Spleen (tissue), 13 donors: ENCODE data around the gene AKAP12. TPM values are rescaled to one million over a fixed set of nuclear protein-coding genes. Genes with fewer than 3 reads are reported as not detected.

ENCODE experiments used
- DNase-seq: peaks from one replicate; pipeline ENCODE4 v3.0.0-alpha.2; 2020
- H3K27ac ChIP-seq, 8 donors: fragments of 200-600 bp; sonication (generic) in 7 of 8; 1 replicate in 4 of 8; 2 replicates in 4 of 8; pipeline versions ENCODE4 v1.5.0 to v1.8.0; 2016 to 2021; ENCODE audit warnings: inconsistent platforms in 4 of 8, mild to moderate bottlenecking in 4 of 8, moderate library complexity in 1 of 8
- H3K27me3 ChIP-seq, 7 donors: fragments of 200-600 bp; sonication (generic) in 6 of 7; replicated peaks in 1 of 7; 1 replicate in 4 of 7; 2 replicates in 3 of 7; pipeline versions ENCODE4 v1.5.0 to v1.8.0; 2016 to 2021; ENCODE audit warnings: inconsistent platforms in 3 of 7, mild to moderate bottlenecking in 1 of 7
- H3K36me3 ChIP-seq, 6 donors: fragments of 200-600 bp; sonication (generic) in 5 of 6; 1 replicate in 4 of 6; 2 replicates in 2 of 6; pipeline versions ENCODE4 v1.5.0 to v1.8.0; 2016 to 2021; ENCODE audit warnings: inconsistent platforms in 2 of 6
- H3K4me1 ChIP-seq, 6 donors: fragments of 200-600 bp; sonication (generic) in 5 of 6; 1 replicate in 3 of 6; 2 replicates in 3 of 6; pipeline versions ENCODE4 v1.5.0 to v1.8.0; 2016 to 2021; ENCODE audit warnings: inconsistent platforms in 3 of 6
- H3K4me3 ChIP-seq, 8 donors: fragments of 200-600 bp; sonication (generic) in 7 of 8; 1 replicate in 4 of 8; 2 replicates in 4 of 8; pipeline versions ENCODE4 v1.5.0 to v1.8.0; 2016 to 2021; ENCODE audit warnings: inconsistent platforms in 4 of 8, mild to moderate bottlenecking in 4 of 8, moderate library complexity in 2 of 8
- H3K9me3 ChIP-seq, 8 donors: fragments of 200-600 bp; sonication (generic) in 7 of 8; 1 replicate in 4 of 8; 2 replicates in 4 of 8; pipeline versions ENCODE4 v1.5.0 to v1.8.0; 2016 to 2021; ENCODE audit warnings: inconsistent platforms in 4 of 8
- CTCF ChIP-seq, 11 experiments: fragments of 200-600 bp in 7 of 11; fragments of 450-650 bp in 4 of 11; sonication (generic) in 4 of 11; IDR thresholded peaks in 8 of 11; conservative IDR thresholded peaks in 3 of 11; 1 replicate in 7 of 11; 2 replicates in 4 of 11; pipeline versions ENCODE4 v1.4.0 to v1.8.0; 2016 to 2021; ENCODE audit warnings: antibody characterized with exemption in 11 of 11, inconsistent platforms in 4 of 11, mild to moderate bottlenecking in 1 of 11
- POLR2A ChIP-seq, 3 donors: fragments of 450-650 bp; IDR thresholded peaks; one replicate each; pipeline ENCODE4 v1.5.1; 2017; ENCODE audit warnings: antibody characterized with exemption in 3 of 3, mild to moderate bottlenecking in 1 of 3
- POLR2AphosphoS5 ChIP-seq, 3 donors: sonication (generic); formaldehyde crosslinking; IDR thresholded peaks; one replicate each; pipeline ENCODE4 v1.5.1; 2017; ENCODE audit warnings: antibody characterized with exemption in 3 of 3
- WGBS, 5 donors: extraction: QIAGEN DNeasy Blood & Tissue Kit in 3 of 5; methylation state at CpG; one replicate each; pipeline versions ENCODE4 v1.1.5 to v1.1.7; 2013 to 2018; 5-methylcytosine and 5-hydroxymethylcytosine counted together
- intact Hi-C: fragments of 100-400 bp; cut with DNase I; formaldehyde crosslinking; loops from one replicate; pipeline ENCODE4 v1.15.0; 2023; ENCODE audit warnings: low total_unique reads
- long read RNA-seq, 2 donors: transcript quantifications; one replicate each; lab custom pipeline, GENCODE V29; 2026
- polyA plus RNA-seq, 3 donors: library from polyadenylated mRNA; stranded (reverse); fragments of 200-250 nt; gene quantifications; one replicate each; pipeline ENCODE4 v1.2.1, GENCODE V29; 2013
- total RNA-seq, 7 donors: library from RNA; depleted of rRNA in 3 of 7; stranded (reverse); fragments of >200 nt in 3 of 7; fragmentation: NEBNext Ultra II Directional in 4 of 7; extraction: Animal tissue kit (Norgen Biotek cat#: 25700) in 4 of 7; gene quantifications; one replicate each; pipeline versions ENCODE4 v1.1.0 to v1.2.1, GENCODE V29; 2016 to 2021
- donor health status: healthy with polysubstance abuse.
- donor health status: DM: no; HTN: no; CAD: no; lungs with moderate emphysema.
- donor health status: DM: no; HTN: no; CAD: no.
- donor health status: Bipolar disorder and iron deficiency.
- donor health status: healthy.
- donor health status: DM: no; HTN: no; CAD: no.
- donor health status: DM: yes; HTN: yes; CAD: no.

The AKAP12 gene
- total RNA-seq: 10 to 100 TPM; 38.0 to 64.7 (median 47.7) TPM
- polyA plus RNA-seq: 1 to 10 TPM; 3.2 to 6.1 (median 3.8) TPM
- long read RNA-seq, donor 1, partial matches to known transcripts: 41 of 41 reads
- long read RNA-seq, donor 1, other reads (novel, unspliced or antisense): 0 of 41 reads
- long read RNA-seq, donor 2, partial matches to known transcripts: 38 of 38 reads
- long read RNA-seq, donor 2, other reads (novel, unspliced or antisense): 0 of 38 reads

- Histone ChIP-seq H3K4me1 (peaks cover 5 to 24% (median 21%) of the 10 kb centered on the region in 6 donors), H3K9me3 (no peaks in the 10 kb centered on the region), H3K4me3 (peak within 1 kb of the TSS; percentile 46 to 75 (median 50)), H3K27ac (peak within 1 kb of the TSS; percentile 35 to 86 (median 84)), H3K27me3 (peaks cover 0 to 77% (median 23%) of the 10 kb centered on the region in 7 donors), H3K36me3 (no peaks in the 10 kb centered on the region)
- WGBS, 5 donors: 15 to 23% (median 19%) methylated on average over 16 to 23 of the region's 23 CpGs
- TF ChIP-seq POLR2AphosphoS5 (IDR thresholded peaks at IDR 0.05): peak in 2 of 3 donors; percentile 9 to 47
- no peak for TF ChIP-seq CTCF (IDR thresholded peaks at IDR 0.05 in 8 of 11, conservative IDR thresholded peaks at IDR 0.05 in 3 of 11)
- peak in 1 of 3 donors; percentile 15 for TF ChIP-seq POLR2A (IDR thresholded peaks at IDR 0.05)
- no peak for DNase-seq
- intact Hi-C loops: no loop called here
Measured at GRCh38 chr6:151239603-151240035, at the start of gene AKAP12. TSS of gene AKAP12 (plus strand) at chr6:151239967. CDS start at chr6:151240563, 596 bp downstream.

- Histone ChIP-seq H3K27me3 (no peaks in the 10 kb centered on the region), H3K27ac (no peak overlapping the region), H3K36me3 (no peaks in the 10 kb centered on the region), H3K4me1 (no peaks in the 10 kb centered on the region), H3K9me3 (no peaks in the 10 kb centered on the region), H3K4me3 (no peak overlapping the region)
- no peak for DNase-seq
- intact Hi-C loops: no loop called here
- WGBS, 5 donors: 43 to 55% (median 49%) methylated on average over 4 of the region's 4 CpGs
- TF ChIP-seq CTCF (IDR thresholded peaks at IDR 0.05 in 8 of 11, conservative IDR thresholded peaks at IDR 0.05 in 3 of 11): no peak
- no peak for TF ChIP-seq POLR2AphosphoS5 (IDR thresholded peaks at IDR 0.05)
- TF ChIP-seq POLR2A (IDR thresholded peaks at IDR 0.05): no peak
Measured at GRCh38 chr6:151191527-151191926, 48.2 kb upstream of the AKAP12 start.

GRCh38 chr6:151196555-151196954 is 43.2 kb upstream of the AKAP12 start:
- 72 to 87% (median 80%) methylated on average over 1 of the region's 1 CpG for WGBS, 5 donors
- DNase-seq: no peak
- no peaks in the 10 kb centered on the region for H3K36me3 ChIP-seq
- peak overlapping the region in 1 of 8 donors; percentile 22 for H3K27ac ChIP-seq
- TF ChIP-seq POLR2AphosphoS5 (IDR thresholded peaks at IDR 0.05) (peak in 1 of 3 donors; percentile 33), POLR2A (IDR thresholded peaks at IDR 0.05) (no peak)
- H3K4me3 ChIP-seq: no peak overlapping the region
- H3K4me1 ChIP-seq: no peaks in the 10 kb centered on the region
- intact Hi-C loops: no loop called here
- H3K27me3 ChIP-seq: no peaks in the 10 kb centered on the region
- H3K9me3 ChIP-seq: no peaks in the 10 kb centered on the region

- no peak for DNase-seq
- H3K4me1 ChIP-seq: no peaks in the 10 kb centered on the region
- 93 to 100% (median 100%) methylated on average over 1 of the region's 1 CpG for WGBS, 5 donors
- H3K36me3 ChIP-seq: no peaks in the 10 kb centered on the region
- no peak overlapping the region for H3K4me3 ChIP-seq
- H3K27ac ChIP-seq: no peak overlapping the region
- no peaks in the 10 kb centered on the region for H3K9me3 ChIP-seq
- TF ChIP-seq CTCF (IDR thresholded peaks at IDR 0.05 in 8 of 11, conservative IDR thresholded peaks at IDR 0.05 in 3 of 11) (no peak), POLR2A (IDR thresholded peaks at IDR 0.05) (no peak), POLR2AphosphoS5 (IDR thresholded peaks at IDR 0.05) (no peak)
- no peaks in the 10 kb centered on the region for H3K27me3 ChIP-seq
- intact Hi-C loops: no loop called here
Measured at GRCh38 chr6:151197556-151197955, 42.2 kb upstream of the AKAP12 start.
